SKM-1 (cell line): Measurements from ENCODE around the gene USP48.
"Not testable (repeated sequence)": the region's sequence is repeated elsewhere in the genome, so short reads cannot be mapped to it uniquely, and the experiment has no call there.

Experiments used
- DNase-seq: peaks from one replicate; lab custom pipeline; 2025; ENCODE audit not compliant: unreplicated experiment; lab: John Stamatoyannopoulos, UW

USP48 gene

DNA sequence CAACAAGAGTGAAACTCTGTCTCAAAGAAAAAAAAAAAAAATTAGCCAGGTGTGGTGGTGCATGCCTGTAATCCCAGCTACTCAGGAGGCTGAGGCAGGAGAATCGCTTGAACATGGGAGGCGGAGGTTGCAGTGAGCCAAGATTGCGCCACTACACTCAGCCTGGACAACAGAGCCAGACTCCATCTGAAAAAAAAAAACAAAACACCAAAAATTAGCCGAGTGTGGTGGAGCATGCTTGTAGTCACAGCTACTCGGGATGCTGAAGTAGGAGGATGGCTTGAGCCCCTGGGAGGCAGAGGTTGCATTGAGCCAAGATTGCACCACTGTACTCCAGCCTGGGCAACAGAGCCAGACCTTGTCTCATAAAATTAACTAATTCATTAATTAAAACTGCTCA lies 6.0 kb downstream of the USP48 start:
- not testable (repeated sequence) for DNase-seq

DNA sequence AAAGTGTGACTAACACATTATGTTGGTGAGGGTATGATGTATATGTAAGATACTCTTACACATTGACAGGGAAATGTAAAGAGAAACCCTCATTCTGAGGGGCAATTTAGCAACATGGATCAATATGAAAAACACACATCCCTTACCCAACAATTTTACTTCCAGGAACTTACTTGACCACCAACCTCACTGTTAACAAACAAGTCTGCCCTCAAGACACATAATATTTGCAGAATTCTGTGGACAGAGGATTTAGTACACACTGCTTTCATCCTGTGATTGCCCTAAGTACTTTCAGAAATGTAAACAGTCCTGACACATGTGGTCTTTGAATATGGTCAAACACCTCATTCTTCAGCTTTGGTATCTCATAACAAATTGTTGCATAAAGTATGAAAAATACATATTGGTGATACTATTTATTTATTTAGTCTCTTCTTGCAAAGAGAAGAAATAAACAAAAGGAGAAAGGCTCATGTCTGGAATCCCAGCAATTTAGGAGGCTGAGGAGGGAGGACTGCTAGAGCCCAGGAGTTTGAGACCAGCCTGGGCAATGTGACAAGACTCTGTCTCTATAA lies 6.9 kb downstream of the USP48 start:
- no peak for DNase-seq

GRCh38 chr1:21775550-21775914 lies 7.4 kb downstream of the USP48 start:
- no peak for DNase-seq

GRCh38 chr1:21774835-21775549 lies 8.0 kb downstream of the USP48 start:
- no peak for DNase-seq

GRCh38 chr1:21773585-21773984 lies 9.4 kb downstream of the USP48 start:
- no peak for DNase-seq

DNA sequence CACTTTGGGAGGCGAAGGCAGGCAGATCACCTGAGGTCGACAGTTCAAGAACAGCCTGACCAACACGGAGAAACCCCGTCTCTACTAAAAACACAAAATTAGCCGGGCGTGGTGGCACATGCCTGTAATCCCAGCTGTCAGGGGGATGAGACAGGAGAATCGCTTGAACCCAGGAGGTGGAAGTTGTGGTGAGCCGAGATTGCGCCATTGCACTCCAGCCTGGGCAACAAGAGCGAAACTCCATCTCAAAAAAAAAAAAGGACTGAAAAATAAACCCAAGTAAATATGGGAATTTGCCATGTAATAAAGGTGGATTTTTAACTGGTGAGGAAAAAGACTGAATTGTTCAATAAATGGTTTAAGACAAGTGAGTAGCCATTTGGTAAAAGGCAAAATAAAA lies 11.3 kb downstream of the USP48 start:
- DNase-seq = not testable (repeated sequence)

- DNase-seq = not testable (repeated sequence)
These were observed 12.3 kb downstream of the USP48 start for GRCh38 chr1:21770602-21771001.

DNA sequence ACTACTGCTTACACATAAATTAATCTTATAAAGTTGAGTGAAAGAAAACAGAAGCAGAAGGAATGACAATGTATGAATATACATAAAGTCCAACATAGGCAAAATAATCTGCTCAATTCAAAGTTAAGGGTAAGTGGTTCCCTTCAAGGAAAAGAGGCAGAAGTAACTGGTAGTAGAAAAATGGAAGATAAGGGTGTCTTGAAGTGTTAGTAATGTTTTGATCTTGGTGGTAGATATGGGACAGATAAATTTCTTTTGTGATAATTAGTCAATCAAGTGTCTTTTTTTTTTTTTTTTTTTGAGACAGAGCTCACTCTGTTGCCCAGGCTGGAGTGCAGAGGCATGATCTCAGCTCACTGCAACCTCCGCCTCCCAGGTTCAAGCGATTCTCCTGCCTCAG lies 12.7 kb downstream of the USP48 start:
- DNase-seq = no peak

- not testable (repeated sequence) for DNase-seq
These were observed 15.8 kb downstream of the USP48 start for GRCh38 chr1:21767106-21767505.

DNA sequence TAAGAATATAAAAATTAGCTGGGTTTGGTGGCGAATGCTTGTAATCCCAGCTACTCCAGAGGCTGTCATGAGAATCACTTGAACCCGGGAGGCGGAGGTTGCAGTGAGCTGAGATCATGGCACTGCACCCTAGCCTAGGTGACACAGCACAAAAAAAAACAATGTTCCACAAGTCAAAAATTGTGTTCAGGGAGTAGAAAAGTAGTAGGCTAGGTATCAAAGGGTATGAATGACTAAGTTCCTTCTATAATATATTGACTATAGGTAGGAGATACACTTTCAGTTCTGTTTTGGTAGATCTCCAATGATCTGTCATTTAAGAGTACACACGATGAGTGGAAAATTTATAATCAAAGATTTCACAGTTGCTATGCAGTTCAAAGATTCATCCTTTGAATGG lies 16.7 kb downstream of the USP48 start:
- DNase-seq = no peak

DNA sequence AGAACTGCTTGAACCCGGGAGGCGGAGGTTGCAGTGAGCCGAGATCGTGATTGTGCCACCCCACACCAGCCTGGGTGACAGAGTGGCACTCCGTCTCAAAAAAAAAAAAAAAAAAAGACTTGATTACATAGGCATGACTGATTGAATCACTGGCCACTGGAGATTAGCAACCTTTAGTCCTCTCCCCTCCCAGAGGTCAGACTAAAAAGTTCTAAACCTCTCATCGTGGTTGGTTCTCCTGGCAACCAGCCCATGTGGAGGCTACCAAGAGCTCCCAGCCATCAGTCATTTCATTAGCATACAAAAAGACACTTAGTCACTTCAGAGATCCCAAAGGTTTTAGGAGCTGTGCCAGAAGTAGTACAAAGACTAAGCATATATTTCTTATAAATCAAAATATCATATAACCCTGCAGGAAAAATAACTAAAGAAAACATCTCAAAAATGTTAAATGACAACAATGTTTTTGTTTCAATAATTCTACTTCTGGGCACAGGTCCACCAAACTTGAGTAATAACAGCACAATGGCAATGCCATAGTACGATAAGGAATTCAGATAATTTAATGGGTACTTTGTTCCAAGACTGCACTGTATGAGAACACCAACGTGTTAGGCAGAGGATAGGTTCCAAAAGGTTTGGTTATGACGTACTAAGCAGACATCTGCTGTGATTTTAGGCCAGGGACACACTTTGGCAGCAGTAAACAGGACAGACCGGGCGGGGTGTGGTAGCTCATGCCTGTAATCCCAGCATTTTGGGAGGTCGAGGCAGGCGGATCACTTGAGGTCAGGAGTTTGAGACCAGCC lies 18.1 kb downstream of the USP48 start:
- DNase-seq = no peak

DNA sequence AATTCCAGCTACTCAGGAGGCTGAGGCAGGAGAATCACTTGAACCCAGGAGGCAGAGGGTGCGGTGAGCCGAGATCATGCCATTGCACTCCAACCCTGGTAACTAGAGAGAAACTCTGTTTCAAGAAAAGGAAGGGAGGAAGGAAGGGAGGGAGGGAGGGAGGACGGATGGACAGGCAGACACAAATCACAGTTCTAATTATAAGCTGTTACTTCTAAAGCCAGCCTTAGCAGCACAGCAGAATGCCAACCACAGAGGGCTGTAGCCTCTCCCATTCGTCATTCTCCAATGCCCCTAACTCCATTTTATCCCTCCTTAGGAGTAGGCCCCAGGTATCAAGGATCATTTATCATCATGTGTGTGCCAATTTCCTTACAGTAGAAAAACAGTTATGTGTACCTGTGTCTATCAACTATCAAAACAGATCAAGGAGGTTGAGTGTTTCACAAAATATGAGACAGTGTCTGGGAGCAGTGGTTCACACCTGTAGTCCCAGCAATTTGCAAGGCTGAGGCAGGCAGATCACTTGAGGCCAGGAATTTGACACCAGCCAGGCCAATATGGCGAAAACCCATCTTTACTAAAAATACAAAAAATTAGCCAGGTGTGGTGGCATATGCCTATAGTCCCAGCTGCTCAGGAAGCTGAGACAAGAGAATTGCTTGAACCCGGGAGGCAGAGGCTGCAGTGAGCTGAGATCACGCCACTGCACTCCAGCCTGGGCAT lies 19.1 kb downstream of the USP48 start:
- DNase-seq = no peak

- DNase-seq = no peak
These were observed 19.7 kb downstream of the USP48 start for GRCh38 chr1:21763236-21763635.

- DNase-seq = no peak
These were observed 20.9 kb downstream of the USP48 start for GRCh38 chr1:21762022-21762404.

- DNase-seq = no peak
These were observed 21.9 kb downstream of the USP48 start for GRCh38 chr1:21761052-21761451.

DNA sequence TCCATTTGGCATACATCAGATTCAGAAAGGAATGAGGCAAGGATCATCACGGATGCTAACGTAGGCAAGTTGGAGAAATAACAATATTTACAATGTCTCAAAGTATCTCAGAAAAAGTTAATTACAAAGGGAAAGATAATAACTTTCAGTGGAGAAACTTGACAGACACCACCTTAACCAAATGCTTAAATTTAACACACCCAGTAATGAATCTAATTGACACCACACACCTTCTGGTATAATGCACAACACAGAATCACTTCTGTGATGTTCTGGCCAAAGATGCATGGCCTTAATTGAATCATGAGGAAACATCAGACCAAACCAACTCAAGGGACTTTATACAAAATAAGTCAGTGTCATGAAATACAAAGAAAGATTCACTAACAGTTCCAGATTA lies 23.1 kb downstream of the USP48 start:
- no peak for DNase-seq

- DNase-seq = no peak
These were observed 23.8 kb downstream of the USP48 start for GRCh38 chr1:21759182-21759581.

DNA sequence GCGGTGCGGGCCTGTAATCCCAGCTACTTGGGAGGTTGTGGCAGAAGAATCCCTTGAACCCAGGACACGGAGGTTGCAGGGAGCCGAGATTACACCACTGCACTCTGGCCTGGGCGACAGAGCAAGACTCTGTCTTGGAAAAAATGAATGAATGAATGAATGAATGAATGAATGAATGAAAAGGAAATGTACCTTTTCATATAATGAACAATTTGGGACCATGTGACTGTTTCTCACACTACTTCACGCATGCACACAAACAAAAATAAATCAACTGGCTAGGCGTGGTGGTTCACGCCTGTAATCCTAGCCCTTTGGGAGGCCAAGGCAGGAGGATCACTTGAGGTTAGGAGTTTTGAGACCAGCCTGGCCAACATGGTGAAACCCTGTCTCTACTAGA lies 24.3 kb downstream of the USP48 start:
- no peak for DNase-seq

- no peak for DNase-seq
These were observed 26.4 kb downstream of the USP48 start for GRCh38 chr1:21756393-21757089.

DNA sequence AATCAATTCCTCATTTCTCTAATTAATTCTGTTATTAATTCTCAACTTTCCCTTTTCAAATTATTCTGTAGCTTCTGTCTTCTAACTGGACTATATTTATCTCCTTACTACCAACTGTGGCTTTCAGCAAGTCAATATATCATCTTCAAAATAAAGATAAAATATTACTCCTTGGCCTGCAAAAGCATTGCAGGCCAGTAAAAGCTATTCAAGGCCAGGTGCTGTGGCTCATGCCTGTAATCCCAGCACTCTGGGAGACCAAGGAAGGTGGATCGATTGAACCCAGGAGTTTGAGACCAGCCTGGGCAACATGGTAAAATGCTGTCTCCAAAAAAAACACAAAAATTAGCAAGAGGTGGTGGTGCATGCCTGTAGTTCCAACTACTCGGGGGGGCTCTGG lies 27.9 kb downstream of the USP48 start:
- no peak for DNase-seq

- no peak for DNase-seq
These were observed 28.4 kb downstream of the USP48 start for GRCh38 chr1:21754583-21754982.
